H9 (cell line): ENCODE data around the gene ATCAY. TPM values are rescaled to one million over a fixed set of nuclear protein-coding genes. Genes with fewer than 3 reads are reported as not detected.

ENCODE experiments used
- DNase-seq: peaks from one replicate; pipeline ENCODE4 v3.0.0-alpha.2; 2017
- H2AFZ ChIP-seq: one replicate; pipeline ENCODE4 v1.6.1; 2013; ENCODE audit warnings: mild to moderate bottlenecking, low read length, control low read depth, moderate library complexity
- H2AK5ac ChIP-seq: 2 replicates; pipeline ENCODE4 v1.6.1; 2013; ENCODE audit warnings: low read length, control low read depth, mixed read lengths; ENCODE audit not compliant: insufficient read length
- H2BK120ac ChIP-seq: one replicate; pipeline ENCODE4 v1.6.1; 2013; ENCODE audit warnings: low read depth, mild to moderate bottlenecking, low read length, control low read depth, inconsistent platforms; ENCODE audit not compliant: poor library complexity, severe bottlenecking
- H2BK12ac ChIP-seq: 2 replicates; pipeline ENCODE4 v1.6.1; 2013; ENCODE audit warnings: low read length, control low read depth, mixed read lengths, low read depth; ENCODE audit not compliant: insufficient read length
- H2BK15ac ChIP-seq: 2 replicates; pipeline ENCODE4 v1.6.1; 2013; ENCODE audit warnings: low read depth, low read length, control low read depth
- H2BK20ac ChIP-seq: one replicate; pipeline ENCODE4 v1.6.1; 2013; ENCODE audit warnings: low read depth, mild to moderate bottlenecking, low read length, control low read depth, inconsistent platforms; ENCODE audit not compliant: poor library complexity, severe bottlenecking
- H2BK5ac ChIP-seq: 2 replicates; pipeline ENCODE4 v1.6.1; 2013; ENCODE audit warnings: low read length, control low read depth, mixed read lengths; ENCODE audit not compliant: insufficient read length
- H3K14ac ChIP-seq: 2 replicates; pipeline ENCODE4 v1.6.1; 2013; ENCODE audit warnings: low read length, control low read depth; ENCODE audit not compliant: insufficient read depth
- H3K18ac ChIP-seq: 2 replicates; pipeline ENCODE4 v1.6.1; 2013; ENCODE audit warnings: low read depth, mild to moderate bottlenecking, mixed read lengths, low read length, control low read depth; ENCODE audit not compliant: insufficient read length
- H3K23ac ChIP-seq: 2 replicates; pipeline ENCODE4 v1.6.1; 2013; ENCODE audit warnings: low read length, control low read depth, mixed read lengths, low read depth; ENCODE audit not compliant: insufficient read length
- H3K23me2 ChIP-seq: 2 replicates; pipeline ENCODE4 v1.6.1; 2013; ENCODE audit warnings: low read depth, mild to moderate bottlenecking, mixed read lengths, low read length, control low read depth; ENCODE audit not compliant: insufficient read length, poor library complexity, severe bottlenecking
- H3K27ac ChIP-seq: 2 replicates; pipeline ENCODE4 v1.5.1; 2013; ENCODE audit warnings: low read length, control low read depth, mixed read lengths, low read depth; ENCODE audit not compliant: insufficient read length
- H3K27me3 ChIP-seq: 2 replicates; pipeline ENCODE4 v1.6.1; 2013; ENCODE audit warnings: low read length, control low read depth, inconsistent platforms; ENCODE audit not compliant: insufficient read depth
- H3K4ac ChIP-seq: 2 replicates; pipeline ENCODE4 v1.6.1; 2013; ENCODE audit warnings: low read depth, mild to moderate bottlenecking, control low read depth, inconsistent platforms, low read length, moderate library complexity
- H3K4me1 ChIP-seq: 2 replicates; pipeline ENCODE4 v1.6.1; 2013; ENCODE audit warnings: low read length, control low read depth, inconsistent platforms; ENCODE audit not compliant: insufficient read depth
- H3K4me2 ChIP-seq: 2 replicates; pipeline ENCODE4 v1.6.1; 2013; ENCODE audit warnings: low read length, control low read depth, mixed read lengths; ENCODE audit not compliant: insufficient read length, insufficient read depth
- H3K56ac ChIP-seq: 2 replicates; pipeline ENCODE4 v1.6.1; 2013; ENCODE audit warnings: low read depth, mild to moderate bottlenecking, mixed read lengths, low read length, control low read depth; ENCODE audit not compliant: insufficient read length
- H3K79me1 ChIP-seq: 2 replicates; pipeline ENCODE4 v1.6.1; 2013; ENCODE audit warnings: low read depth, mild to moderate bottlenecking, moderate library complexity, low read length, control low read depth, inconsistent platforms; ENCODE audit not compliant: insufficient read depth, poor library complexity, severe bottlenecking
- H3K79me2 ChIP-seq: 2 replicates; pipeline ENCODE4 v1.6.1; 2013; ENCODE audit warnings: low read length, control low read depth, inconsistent platforms; ENCODE audit not compliant: insufficient read depth
- H3K9ac ChIP-seq: 2 replicates; pipeline ENCODE4 v1.6.1; 2013; ENCODE audit warnings: low read length, control low read depth, mixed read lengths; ENCODE audit not compliant: insufficient read length; ENCODE audit errors: extremely low read depth
- H3K9me3 ChIP-seq: one replicate; pipeline ENCODE4 v1.6.1; 2013; ENCODE audit warnings: low read depth, low read length, inconsistent platforms; ENCODE audit not compliant: control insufficient read depth
- H3T11ph ChIP-seq: one replicate; pipeline ENCODE4 v1.6.1; 2013; ENCODE audit warnings: mild to moderate bottlenecking, low read length, control low read depth, inconsistent platforms
- H4K20me1 ChIP-seq: one replicate; pipeline ENCODE4 v1.6.1; 2013; ENCODE audit not compliant: control insufficient read depth, insufficient read length, insufficient read depth
- H4K5ac ChIP-seq: 2 replicates; pipeline ENCODE4 v1.6.1; 2013; ENCODE audit warnings: low read depth, mild to moderate bottlenecking, mixed read lengths, low read length, control low read depth; ENCODE audit not compliant: insufficient read length
- H4K8ac ChIP-seq: replicated peaks from 2 replicates; pipeline ENCODE4 v1.6.1; 2013; ENCODE audit warnings: low read length, control low read depth, mixed read lengths, low read depth; ENCODE audit not compliant: insufficient read length
- H4K91ac ChIP-seq: 2 replicates; pipeline ENCODE4 v1.6.1; 2013; ENCODE audit warnings: low read depth, mild to moderate bottlenecking, moderate library complexity, mixed read lengths, low read length, control low read depth; ENCODE audit not compliant: insufficient read length
- H3K27ac Mint-ChIP-seq, 3 experiments: 2 replicates in 2 of 3; 3 replicates in 1 of 3; pipeline ENCODE4 v1.8.0; 2020 to 2021; ENCODE audit warnings: mixed read lengths in 3 of 3, mild to moderate bottlenecking in 1 of 3, moderate library complexity in 1 of 3
- H3K27me3 Mint-ChIP-seq: 2 replicates; pipeline ENCODE4 v1.8.0; 2021; ENCODE audit warnings: low read depth, mild to moderate bottlenecking, moderate library complexity, mixed read lengths
- H3K36me3 Mint-ChIP-seq, 3 experiments: 2 replicates in 2 of 3; 3 replicates in 1 of 3; pipeline ENCODE4 v1.8.0; 2020 to 2021; ENCODE audit warnings: low read depth in 3 of 3, mixed read lengths in 3 of 3; ENCODE audit not compliant: insufficient read depth in 1 of 3
- H3K4me1 Mint-ChIP-seq, 2 experiments: 2 replicates each; pipeline ENCODE4 v1.8.0; 2020; ENCODE audit warnings: mixed read lengths in 2 of 2
- H3K4me3 Mint-ChIP-seq, 2 experiments: 2 replicates in 1 of 2; 3 replicates in 1 of 2; pipeline ENCODE4 v1.8.0; 2020 to 2021; ENCODE audit warnings: mild to moderate bottlenecking in 2 of 2, mixed read lengths in 2 of 2, moderate library complexity in 1 of 2
- H3K9me3 Mint-ChIP-seq, 2 experiments: 2 replicates in 1 of 2; 3 replicates in 1 of 2; pipeline ENCODE4 v1.8.0; 2020; ENCODE audit warnings: mild to moderate bottlenecking in 2 of 2, mixed read lengths in 2 of 2, moderate library complexity in 1 of 2
- WGBS: extraction: QIAGEN DNeasy Blood & Tissue Kit; methylation state at CpG from one replicate; pipeline ENCODE4 v1.1.7; 2013; ENCODE audit warnings: missing lambda C conversion rate, low lambda C conversion rate, mixed read lengths; ENCODE audit not compliant: insufficient read length; ENCODE audit errors: extremely low coverage; 5-methylcytosine and 5-hydroxymethylcytosine counted together
- total RNA-seq: library from RNA; stranded (reverse); gene quantifications from 2 replicates; pipeline ENCODE4 v1.2.1, GENCODE V29; 2021
- TF ChIP-seq, protein P1 (sequence below): fragments of 200-600 bp; sonication (generic); conservative IDR thresholded peaks from 3 replicates; pipeline ENCODE4 v1.8.0; 2021; ENCODE audit warnings: antibody characterized with exemption, mild to moderate bottlenecking

The ATCAY gene
- total RNA-seq, 1 experiment from 2014 or later: 12.2 TPM

GRCh38 chr19:3959766-3960131 lies 79.3 kb downstream of the ATCAY start:
- Histone ChIP-seq H3K23ac (no peak overlapping the region), H2BK120ac (no peak overlapping the region), H3K23me2 (no peaks in the 10 kb centered on the region), H3K4ac (no peak overlapping the region), H3K79me1 (no peaks in the 10 kb centered on the region), H3K27ac (no peak overlapping the region), H4K20me1 (no peaks in the 10 kb centered on the region), H3K56ac (no peak overlapping the region), H4K91ac (no peak overlapping the region), H4K8ac (no peak overlapping the region), H3K4me1 (no peaks in the 10 kb centered on the region), H2AK5ac (no peak overlapping the region), H3K9ac (no peak overlapping the region), H4K5ac (no peak overlapping the region), H3K9me3 (no peaks in the 10 kb centered on the region), H3T11ph (no peak overlapping the region), H3K27me3 (no peaks in the 10 kb centered on the region), H2BK20ac (no peak overlapping the region), H3K14ac (no peak overlapping the region), H3K18ac (no peak overlapping the region), H2BK5ac (no peak overlapping the region), H2BK15ac (no peak overlapping the region), H3K4me2 (no peak overlapping the region), H2BK12ac (no peak overlapping the region), H3K79me2 (no peaks in the 10 kb centered on the region), H2AFZ (no peak overlapping the region)
- Mint-ChIP-seq H3K27me3 (no peaks in the 10 kb centered on the region), H3K27ac (no peak overlapping the region), H3K4me1 (no peaks in the 10 kb centered on the region), H3K36me3 (peaks cover 22 to 54% (median 46%) of the 10 kb centered on the region in 3 experiments; a peak in 6 of 7 replicates), H3K4me3 (no peak overlapping the region), H3K9me3 (no peaks in the 10 kb centered on the region)
- peak; percentile 20 for DNase-seq
- no CpG with 5 or more reads among the region's 15 CpGs for WGBS
- TF ChIP-seq, protein P1, sequence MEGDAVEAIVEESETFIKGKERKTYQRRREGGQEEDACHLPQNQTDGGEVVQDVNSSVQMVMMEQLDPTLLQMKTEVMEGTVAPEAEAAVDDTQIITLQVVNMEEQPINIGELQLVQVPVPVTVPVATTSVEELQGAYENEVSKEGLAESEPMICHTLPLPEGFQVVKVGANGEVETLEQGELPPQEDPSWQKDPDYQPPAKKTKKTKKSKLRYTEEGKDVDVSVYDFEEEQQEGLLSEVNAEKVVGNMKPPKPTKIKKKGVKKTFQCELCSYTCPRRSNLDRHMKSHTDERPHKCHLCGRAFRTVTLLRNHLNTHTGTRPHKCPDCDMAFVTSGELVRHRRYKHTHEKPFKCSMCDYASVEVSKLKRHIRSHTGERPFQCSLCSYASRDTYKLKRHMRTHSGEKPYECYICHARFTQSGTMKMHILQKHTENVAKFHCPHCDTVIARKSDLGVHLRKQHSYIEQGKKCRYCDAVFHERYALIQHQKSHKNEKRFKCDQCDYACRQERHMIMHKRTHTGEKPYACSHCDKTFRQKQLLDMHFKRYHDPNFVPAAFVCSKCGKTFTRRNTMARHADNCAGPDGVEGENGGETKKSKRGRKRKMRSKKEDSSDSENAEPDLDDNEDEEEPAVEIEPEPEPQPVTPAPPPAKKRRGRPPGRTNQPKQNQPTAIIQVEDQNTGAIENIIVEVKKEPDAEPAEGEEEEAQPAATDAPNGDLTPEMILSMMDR: no peak
